GM12878 (cell line): ENCODE data around the gene DIO1. TPM values are rescaled to one million over a fixed set of nuclear protein-coding genes. Genes with fewer than 3 reads are reported as not detected.
A peak's percentile ranks its signal among the peaks of the same experiment; 100 is the strongest.

ENCODE experiments used
- ATF7 ChIP-seq: fragments of 450-650 bp; IDR thresholded peaks from 2 replicates; pipeline ENCODE4 v1.6.1; 2016; ENCODE audit warnings: low read depth, mild to moderate bottlenecking
- EZH2 ChIP-seq: IDR thresholded peaks from 2 replicates; pipeline ENCODE4 v1.6.1; 2012; ENCODE audit warnings: low read depth, mild to moderate bottlenecking, control low read depth, inconsistent platforms, low read length, borderline replicate concordance; ENCODE audit not compliant: control insufficient read depth
- GATAD2B ChIP-seq: fragments of 450-650 bp; conservative IDR thresholded peaks from 2 replicates; pipeline ENCODE4 v1.6.1; 2017; ENCODE audit warnings: low read depth, mild to moderate bottlenecking, moderate library complexity
- KAT2A ChIP-seq: conservative IDR thresholded peaks from 2 replicates; pipeline ENCODE4 v1.6.1; 2011; ENCODE audit warnings: low read depth, low read length; ENCODE audit not compliant: control insufficient read depth
- KDM1A ChIP-seq: fragments of 200-600 bp; sonication (generic); IDR thresholded peaks from 2 replicates; pipeline ENCODE4 v1.6.1; 2016; ENCODE audit warnings: borderline replicate concordance
- LARP7 ChIP-seq: fragments of 450-650 bp; IDR thresholded peaks from 2 replicates; pipeline ENCODE4 v1.6.1; 2017; ENCODE audit warnings: mild to moderate bottlenecking
- MTA2 ChIP-seq: fragments of 450-650 bp; IDR thresholded peaks from 2 replicates; pipeline ENCODE4 v1.6.1; 2016; ENCODE audit warnings: low read depth, mild to moderate bottlenecking, moderate library complexity
- MXI1 ChIP-seq: fragments of 150-350 bp; IDR thresholded peaks from 2 replicates; pipeline ENCODE4 v1.6.1; 2011; ENCODE audit warnings: low read depth, mild to moderate bottlenecking, inconsistent platforms, low read length, improper control_type of control experiment
- MYC ChIP-seq: IDR thresholded peaks from 2 replicates; pipeline ENCODE4 v1.6.1; 2011; ENCODE audit warnings: mild to moderate bottlenecking, low read length, moderate library complexity, inconsistent platforms; ENCODE audit not compliant: insufficient read depth, insufficient replicate concordance, insufficient read length, severe bottlenecking
- NR2F1 ChIP-seq: fragments of 450-650 bp; conservative IDR thresholded peaks from 2 replicates; pipeline ENCODE4 v1.6.1; 2017; ENCODE audit warnings: mild to moderate bottlenecking
- PAX8 ChIP-seq: fragments of 450-650 bp; IDR thresholded peaks from 2 replicates; pipeline ENCODE4 v1.6.1; 2017; ENCODE audit warnings: mild to moderate bottlenecking, moderate library complexity
- STAT1 ChIP-seq: fragments of 450-650 bp; conservative IDR thresholded peaks from 2 replicates; pipeline ENCODE4 v1.6.1; 2014; ENCODE audit warnings: antibody characterized with exemption, mild to moderate bottlenecking
- SUPT20H ChIP-seq: IDR thresholded peaks from 2 replicates; pipeline ENCODE4 v1.6.1; 2011; ENCODE audit warnings: low read depth, mild to moderate bottlenecking, low read length, moderate library complexity, borderline replicate concordance; ENCODE audit not compliant: control insufficient read depth
- TCF7 ChIP-seq: IDR thresholded peaks from 2 replicates; pipeline ENCODE4 v1.6.1; 2014; ENCODE audit warnings: antibody characterized with exemption, borderline replicate concordance
- YY1 ChIP-seq: IDR thresholded peaks from 2 replicates; pipeline ENCODE4 v1.6.1; 2011; ENCODE audit warnings: low read depth, mild to moderate bottlenecking, low read length
- ZNF274 ChIP-seq: IDR thresholded peaks from one replicate; pipeline ENCODE4 v1.8.0; 2011; ENCODE audit not compliant: insufficient read length, insufficient read depth
- polyA plus RNA-seq, 11 experiments: library from polyadenylated mRNA; depleted of rRNA in 4 of 11; unstranded in 6 of 11; stranded (reverse) in 5 of 11; fragments of >200 nt; fragmentation: Nextera tagmentation in 4 of 11; fragmentation: Illumina TruSeq in 1 of 11; extraction: Ambion mirVana in 4 of 11; extraction: Trizol in 1 of 11; gene quantifications; 1 replicate in 1 of 11; 2 replicates in 10 of 11; pipeline versions ENCODE4 v1.2.1 to v1.2.3, GENCODE V29; 2011 to 2016; ENCODE audit warnings: inconsistent platforms in 2 of 11, missing spikeins in 2 of 11, low read depth in 1 of 11
- total RNA-seq, 4 experiments: library from RNA; depleted of rRNA in 3 of 4; stranded (reverse); fragments of >200 nt in 3 of 4; fragmentation: Illumina TruSeq in 1 of 4; extraction: Trizol in 1 of 4; gene quantifications; 2 replicates each; pipeline versions ENCODE4 v1.2.1 to v1.2.3, GENCODE V29; 2013 to 2021
- TF ChIP-seq, protein P1 (sequence below): fragments of 450-650 bp; IDR thresholded peaks from 2 replicates; pipeline ENCODE4 v1.6.1; 2014; ENCODE audit warnings: mild to moderate bottlenecking
- TF ChIP-seq, protein P2 (sequence below): fragments of 450-650 bp; IDR thresholded peaks from 2 replicates; pipeline ENCODE4 v1.6.1; 2017; ENCODE audit warnings: mild to moderate bottlenecking, moderate library complexity
- TF ChIP-seq, protein P3 (sequence below), 3 experiments: IDR thresholded peaks in 2 of 3; conservative IDR thresholded peaks in 1 of 3; 2 replicates each; pipeline ENCODE4 v1.5.1; 2011; ENCODE audit warnings: low read depth in 3 of 3, low read length in 3 of 3, mild to moderate bottlenecking in 3 of 3, control low read depth in 2 of 3, moderate library complexity in 2 of 3, inconsistent platforms in 1 of 3, mixed read lengths in 1 of 3; ENCODE audit not compliant: control insufficient read depth in 2 of 3, insufficient read depth in 1 of 3; ENCODE audit errors: extremely low read depth in 1 of 3
- TF ChIP-seq, protein P4 (sequence below): fragments of 150-350 bp; IDR thresholded peaks from 2 replicates; pipeline ENCODE4 v1.6.1; 2014; ENCODE audit warnings: mild to moderate bottlenecking, low read depth, low read length

Gene DIO1
- total and polyA plus RNA-seq, 10 of the 15 experiments (the other 5 are each of a cell fraction or from before 2014, with no cell fraction given): 0.11 to 0.26 (median 0.12) TPM; not detected in 6

DNA sequence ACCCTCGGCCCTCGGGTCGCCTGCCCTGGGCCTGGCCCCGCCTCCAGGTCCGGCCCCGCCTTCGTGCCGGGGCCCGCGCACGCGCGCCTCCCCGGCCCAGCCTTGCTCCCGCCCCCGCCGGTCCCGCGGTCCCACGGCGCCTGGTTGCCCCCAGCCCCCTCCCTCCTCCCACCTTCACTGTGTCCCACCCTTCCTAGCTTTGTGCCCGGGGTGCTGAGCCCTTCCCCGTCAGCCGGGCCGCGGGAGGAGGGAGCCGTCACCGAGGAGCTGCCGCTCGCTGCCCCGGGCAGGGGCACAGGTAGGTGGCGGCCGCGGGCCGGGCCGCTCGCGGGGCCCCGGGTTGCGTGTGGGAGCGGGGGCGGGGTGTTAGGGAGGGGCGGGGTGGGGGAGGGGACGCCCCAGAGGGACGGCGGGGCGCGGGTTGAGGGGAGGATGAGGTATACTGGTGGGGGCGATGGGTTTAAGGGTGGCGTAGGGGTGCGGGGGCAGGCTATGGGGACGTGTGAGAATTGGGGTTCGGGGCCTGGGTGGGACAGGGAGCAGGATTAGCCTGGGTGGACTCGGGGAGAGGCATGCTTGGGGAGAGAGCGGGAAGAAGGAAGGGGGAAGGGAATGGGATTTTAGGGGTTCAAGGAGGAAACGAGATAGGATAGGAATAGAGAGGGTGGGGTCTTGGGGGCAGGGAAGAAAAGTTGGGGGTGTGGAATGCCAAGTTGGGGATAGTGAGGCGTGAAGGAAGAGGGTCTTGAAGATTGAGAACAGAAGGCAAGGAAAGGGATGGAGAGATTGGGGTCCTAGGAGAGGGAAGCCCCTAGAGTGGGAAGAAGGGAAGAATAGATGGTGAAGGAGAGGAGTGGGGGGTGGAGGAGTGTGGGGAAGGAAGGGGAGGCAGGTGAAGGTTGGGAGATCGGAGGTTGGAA is 52.5 kb downstream of the DIO1 start, which contains the start of gene LRRC42 (continued):
- TF ChIP-seq GATAD2B (peak; percentile 67), NR2F1 (0 out of 2 replicates have a peak, but pooled peaks have one; percentile 31), PAX8 (no peak), ZNF274 (no peak), LARP7 (peak; percentile 65), SUPT20H (no peak), MYC (no peak), KAT2A (no peak), MTA2 (peak; percentile 39; the same call in 1 of the 2 replicates), STAT1 (no peak), EZH2 (no peak), KDM1A (no peak), ATF7 (0 out of 2 replicates have a peak, but pooled peaks have one; percentile 22), TCF7 (no peak), MXI1 (peak; percentile 19; the same call in 1 of the 2 replicates), YY1 (0 out of 2 replicates have a peak, but pooled peaks have one; percentile 6)
- TF ChIP-seq, protein P1, sequence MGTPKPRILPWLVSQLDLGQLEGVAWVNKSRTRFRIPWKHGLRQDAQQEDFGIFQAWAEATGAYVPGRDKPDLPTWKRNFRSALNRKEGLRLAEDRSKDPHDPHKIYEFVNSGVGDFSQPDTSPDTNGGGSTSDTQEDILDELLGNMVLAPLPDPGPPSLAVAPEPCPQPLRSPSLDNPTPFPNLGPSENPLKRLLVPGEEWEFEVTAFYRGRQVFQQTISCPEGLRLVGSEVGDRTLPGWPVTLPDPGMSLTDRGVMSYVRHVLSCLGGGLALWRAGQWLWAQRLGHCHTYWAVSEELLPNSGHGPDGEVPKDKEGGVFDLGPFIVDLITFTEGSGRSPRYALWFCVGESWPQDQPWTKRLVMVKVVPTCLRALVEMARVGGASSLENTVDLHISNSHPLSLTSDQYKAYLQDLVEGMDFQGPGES: no peak
- TF ChIP-seq, protein P2, sequence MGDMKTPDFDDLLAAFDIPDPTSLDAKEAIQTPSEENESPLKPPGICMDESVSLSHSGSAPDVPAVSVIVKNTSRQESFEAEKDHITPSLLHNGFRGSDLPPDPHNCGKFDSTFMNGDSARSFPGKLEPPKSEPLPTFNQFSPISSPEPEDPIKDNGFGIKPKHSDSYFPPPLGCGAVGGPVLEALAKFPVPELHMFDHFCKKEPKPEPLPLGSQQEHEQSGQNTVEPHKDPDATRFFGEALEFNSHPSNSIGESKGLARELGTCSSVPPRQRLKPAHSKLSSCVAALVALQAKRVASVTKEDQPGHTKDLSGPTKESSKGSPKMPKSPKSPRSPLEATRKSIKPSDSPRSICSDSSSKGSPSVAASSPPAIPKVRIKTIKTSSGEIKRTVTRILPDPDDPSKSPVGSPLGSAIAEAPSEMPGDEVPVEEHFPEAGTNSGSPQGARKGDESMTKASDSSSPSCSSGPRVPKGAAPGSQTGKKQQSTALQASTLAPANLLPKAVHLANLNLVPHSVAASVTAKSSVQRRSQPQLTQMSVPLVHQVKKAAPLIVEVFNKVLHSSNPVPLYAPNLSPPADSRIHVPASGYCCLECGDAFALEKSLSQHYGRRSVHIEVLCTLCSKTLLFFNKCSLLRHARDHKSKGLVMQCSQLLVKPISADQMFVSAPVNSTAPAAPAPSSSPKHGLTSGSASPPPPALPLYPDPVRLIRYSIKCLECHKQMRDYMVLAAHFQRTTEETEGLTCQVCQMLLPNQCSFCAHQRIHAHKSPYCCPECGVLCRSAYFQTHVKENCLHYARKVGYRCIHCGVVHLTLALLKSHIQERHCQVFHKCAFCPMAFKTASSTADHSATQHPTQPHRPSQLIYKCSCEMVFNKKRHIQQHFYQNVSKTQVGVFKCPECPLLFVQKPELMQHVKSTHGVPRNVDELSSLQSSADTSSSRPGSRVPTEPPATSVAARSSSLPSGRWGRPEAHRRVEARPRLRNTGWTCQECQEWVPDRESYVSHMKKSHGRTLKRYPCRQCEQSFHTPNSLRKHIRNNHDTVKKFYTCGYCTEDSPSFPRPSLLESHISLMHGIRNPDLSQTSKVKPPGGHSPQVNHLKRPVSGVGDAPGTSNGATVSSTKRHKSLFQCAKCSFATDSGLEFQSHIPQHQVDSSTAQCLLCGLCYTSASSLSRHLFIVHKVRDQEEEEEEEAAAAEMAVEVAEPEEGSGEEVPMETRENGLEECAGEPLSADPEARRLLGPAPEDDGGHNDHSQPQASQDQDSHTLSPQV: no peak
- TF ChIP-seq, protein P3, sequence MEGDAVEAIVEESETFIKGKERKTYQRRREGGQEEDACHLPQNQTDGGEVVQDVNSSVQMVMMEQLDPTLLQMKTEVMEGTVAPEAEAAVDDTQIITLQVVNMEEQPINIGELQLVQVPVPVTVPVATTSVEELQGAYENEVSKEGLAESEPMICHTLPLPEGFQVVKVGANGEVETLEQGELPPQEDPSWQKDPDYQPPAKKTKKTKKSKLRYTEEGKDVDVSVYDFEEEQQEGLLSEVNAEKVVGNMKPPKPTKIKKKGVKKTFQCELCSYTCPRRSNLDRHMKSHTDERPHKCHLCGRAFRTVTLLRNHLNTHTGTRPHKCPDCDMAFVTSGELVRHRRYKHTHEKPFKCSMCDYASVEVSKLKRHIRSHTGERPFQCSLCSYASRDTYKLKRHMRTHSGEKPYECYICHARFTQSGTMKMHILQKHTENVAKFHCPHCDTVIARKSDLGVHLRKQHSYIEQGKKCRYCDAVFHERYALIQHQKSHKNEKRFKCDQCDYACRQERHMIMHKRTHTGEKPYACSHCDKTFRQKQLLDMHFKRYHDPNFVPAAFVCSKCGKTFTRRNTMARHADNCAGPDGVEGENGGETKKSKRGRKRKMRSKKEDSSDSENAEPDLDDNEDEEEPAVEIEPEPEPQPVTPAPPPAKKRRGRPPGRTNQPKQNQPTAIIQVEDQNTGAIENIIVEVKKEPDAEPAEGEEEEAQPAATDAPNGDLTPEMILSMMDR (IDR thresholded peaks at IDR 0.05 in 2 of 3, conservative IDR thresholded peaks at IDR 0.05 in 1 of 3; ENCODE audit: control insufficient read depth in 2 of 3, extremely low read depth in 1 of 3, insufficient read depth in 1 of 3, low read depth in 3 of 3, low read length in 3 of 3): peak in 2 of 3 experiments; percentile 27 to 29; a peak in 3 of 6 replicates
- TF ChIP-seq, protein P4, sequence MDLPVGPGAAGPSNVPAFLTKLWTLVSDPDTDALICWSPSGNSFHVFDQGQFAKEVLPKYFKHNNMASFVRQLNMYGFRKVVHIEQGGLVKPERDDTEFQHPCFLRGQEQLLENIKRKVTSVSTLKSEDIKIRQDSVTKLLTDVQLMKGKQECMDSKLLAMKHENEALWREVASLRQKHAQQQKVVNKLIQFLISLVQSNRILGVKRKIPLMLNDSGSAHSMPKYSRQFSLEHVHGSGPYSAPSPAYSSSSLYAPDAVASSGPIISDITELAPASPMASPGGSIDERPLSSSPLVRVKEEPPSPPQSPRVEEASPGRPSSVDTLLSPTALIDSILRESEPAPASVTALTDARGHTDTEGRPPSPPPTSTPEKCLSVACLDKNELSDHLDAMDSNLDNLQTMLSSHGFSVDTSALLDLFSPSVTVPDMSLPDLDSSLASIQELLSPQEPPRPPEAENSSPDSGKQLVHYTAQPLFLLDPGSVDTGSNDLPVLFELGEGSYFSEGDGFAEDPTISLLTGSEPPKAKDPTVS: no peak
